Prostate gland (tissue), 2 donors: ENCODE data around the gene GPS1.

Source experiments
- POLR2A ChIP-seq: fragments of 450-650 bp; IDR thresholded peaks from one replicate; pipeline ENCODE4 v1.6.1; 2016; ENCODE audit warnings: antibody characterized with exemption, mild to moderate bottlenecking
- TF ChIP-seq, protein P1 (sequence below), 4 experiments: fragments of 200-600 bp in 2 of 4; fragments of 450-650 bp in 2 of 4; sonication (generic) in 2 of 4; IDR thresholded peaks; 1 replicate in 3 of 4; 2 replicates in 1 of 4; pipeline ENCODE4 v1.5.1; 2016 to 2019; ENCODE audit warnings: antibody characterized with exemption in 4 of 4, mild to moderate bottlenecking in 2 of 4, moderate library complexity in 2 of 4

DNA sequence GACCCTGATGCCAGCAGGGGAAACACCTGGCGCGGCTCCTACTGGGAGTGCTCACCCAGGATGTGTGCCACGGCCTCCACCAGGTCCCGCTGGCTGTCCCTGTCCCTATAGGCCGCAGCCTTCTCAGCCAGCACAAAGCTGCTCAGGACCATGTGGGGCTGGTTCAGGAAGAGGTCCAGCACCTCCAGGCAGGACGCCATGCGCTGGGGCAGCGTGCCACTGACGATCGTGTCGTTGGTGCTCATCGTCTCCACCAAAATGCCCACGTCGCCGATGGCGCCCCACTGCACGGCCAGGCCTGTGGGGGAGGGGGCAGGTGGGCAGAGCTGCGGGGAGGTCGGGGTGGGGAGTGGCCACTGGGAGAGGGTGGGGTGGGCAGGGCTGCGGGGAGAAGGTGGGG lies 29.8 kb downstream of the GPS1 start:
- TF ChIP-seq, protein P1, sequence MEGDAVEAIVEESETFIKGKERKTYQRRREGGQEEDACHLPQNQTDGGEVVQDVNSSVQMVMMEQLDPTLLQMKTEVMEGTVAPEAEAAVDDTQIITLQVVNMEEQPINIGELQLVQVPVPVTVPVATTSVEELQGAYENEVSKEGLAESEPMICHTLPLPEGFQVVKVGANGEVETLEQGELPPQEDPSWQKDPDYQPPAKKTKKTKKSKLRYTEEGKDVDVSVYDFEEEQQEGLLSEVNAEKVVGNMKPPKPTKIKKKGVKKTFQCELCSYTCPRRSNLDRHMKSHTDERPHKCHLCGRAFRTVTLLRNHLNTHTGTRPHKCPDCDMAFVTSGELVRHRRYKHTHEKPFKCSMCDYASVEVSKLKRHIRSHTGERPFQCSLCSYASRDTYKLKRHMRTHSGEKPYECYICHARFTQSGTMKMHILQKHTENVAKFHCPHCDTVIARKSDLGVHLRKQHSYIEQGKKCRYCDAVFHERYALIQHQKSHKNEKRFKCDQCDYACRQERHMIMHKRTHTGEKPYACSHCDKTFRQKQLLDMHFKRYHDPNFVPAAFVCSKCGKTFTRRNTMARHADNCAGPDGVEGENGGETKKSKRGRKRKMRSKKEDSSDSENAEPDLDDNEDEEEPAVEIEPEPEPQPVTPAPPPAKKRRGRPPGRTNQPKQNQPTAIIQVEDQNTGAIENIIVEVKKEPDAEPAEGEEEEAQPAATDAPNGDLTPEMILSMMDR (IDR thresholded peaks at IDR 0.05), result no peak
- TF ChIP-seq POLR2A, result no peak
